Heart right ventricle (tissue), 16 donors: ENCODE data around the gene ARHGDIG. TPM values are rescaled to one million over a fixed set of nuclear protein-coding genes. Genes with fewer than 3 reads are reported as not detected.
A peak's percentile ranks its signal among the peaks of the same experiment; 100 is the strongest.

Experiments used
- ATAC-seq, 8 donors: fragments of 200-7000 bp; cut with Tn5 transposase; one replicate each; pipeline ENCODE4 v1.9.1; 2020; ENCODE audit warnings: mild to moderate bottlenecking in 8 of 8, moderate library complexity in 8 of 8, moderate number of reproducible peaks in 1 of 8
- DNase-seq, 2 donors: peaks; one replicate each; pipeline ENCODE4 v3.0.0-alpha.2; 2020
- H3K27ac ChIP-seq, 10 donors: fragments of 200-600 bp; sonication (generic) in 2 of 10; one replicate each; pipeline versions ENCODE4 v1.5.0 to v1.8.0; 2020 to 2022; ENCODE audit warnings: mild to moderate bottlenecking in 3 of 10
- H3K27me3 ChIP-seq, 7 donors: fragments of 200-600 bp; one replicate each; pipeline ENCODE4 v1.8.0; 2021 to 2022; ENCODE audit warnings: mild to moderate bottlenecking in 2 of 7
- H3K36me3 ChIP-seq, 9 donors: fragments of 200-600 bp; sonication (generic) in 1 of 9; one replicate each; pipeline versions ENCODE4 v1.5.0 to v1.8.0; 2020 to 2022; ENCODE audit warnings: mild to moderate bottlenecking in 2 of 9
- H3K4me1 ChIP-seq, 9 donors: fragments of 200-600 bp; sonication (generic) in 1 of 9; one replicate each; pipeline versions ENCODE4 v1.5.0 to v1.8.0; 2020 to 2022; ENCODE audit warnings: mild to moderate bottlenecking in 4 of 9
- H3K4me3 ChIP-seq, 10 donors: fragments of 200-600 bp; sonication (generic) in 2 of 10; one replicate each; pipeline versions ENCODE4 v1.5.0 to v1.8.0; 2020 to 2022; ENCODE audit warnings: mild to moderate bottlenecking in 7 of 10, moderate library complexity in 2 of 10
- H3K9me3 ChIP-seq, 11 donors: fragments of 200-600 bp in 10 of 11; sonication (generic) in 2 of 11; one replicate each; pipeline versions ENCODE4 v1.5.0 to v1.8.0; 2013 to 2022; ENCODE audit warnings: mild to moderate bottlenecking in 2 of 11, control low read depth in 1 of 11, moderate library complexity in 1 of 11
- WGBS, 2 donors: extraction: QIAGEN DNeasy Blood & Tissue Kit; methylation state at CpG; one replicate each; pipeline ENCODE4 v1.1.7; 2013; ENCODE audit warnings: inconsistent platforms in 1 of 2; 5-methylcytosine and 5-hydroxymethylcytosine counted together
- intact Hi-C, 10 donors: fragments of 100-400 bp; cut with DNase I; formaldehyde crosslinking; loops; one replicate each; pipeline versions ENCODE4 v1.11.1 to v1.14.2; 2022
- polyA plus RNA-seq, 2 donors: library from polyadenylated mRNA; stranded (reverse); fragments of 200-250 nt; gene quantifications; one replicate each; pipeline ENCODE4 v1.2.3, GENCODE V29; 2013
- total RNA-seq, 10 donors: library from RNA; stranded (reverse); fragmentation: NEBNext Ultra II Directional in 3 of 10; extraction: Animal tissue kit (Norgen Biotek cat#: 25700) in 3 of 10; gene quantifications; one replicate each; pipeline versions ENCODE4 v1.2.1 to v1.2.4, GENCODE V29; 2021 to 2023
- TF ChIP-seq, protein P1 (sequence below), 9 donors: fragments of 200-600 bp; sonication (generic) in 2 of 9; IDR thresholded peaks; one replicate each; pipeline versions ENCODE4 v1.5.0 to v1.8.0; 2021 to 2022; ENCODE audit warnings: antibody characterized with exemption in 9 of 9, mild to moderate bottlenecking in 5 of 9, moderate library complexity in 1 of 9
- donor health status: Arrhythmogenic right ventricular cardiomyopathy.
- donor health status: ischemic (EF 13 %, LVEDD 7.1; RV severe dilation, severe dysfunction).
- donor health status: healthy with polysubstance abuse.
- donor health status: DM: no; HTN: yes; CAD: no.
- donor health status: DM: no; HTN: no; CAD: no.
- donor health status: ischemic (EF 25% LVEDD 6.9; RV normal size, moderate dysfunction).
- donor health status: ischemic (EF 25% LVEDD 5.7; RV mildly dilated, moderate dysfunction).
- donor health status: healthy.
- donor health status: DM: yes; HTN: yes; CAD: no.
- donor health status: Ischemic cardiomyopathy.
- donor health status: ischemic (EF 35%, LVEDD 5.7; RV mildly dilated, moderate dysfunction).
- donor health status: nonischemic (EF 11% LVEDD 7.7; RV severe dilation, severe dysfunction).
- donor health status: DM: yes; HTN: yes; CAD: no.
- donor health status: PGD.
- donor health status: ischemic (EF 29% LVEDD 5.4; RV normal size, mild dysfunction).
- donor health status: nonischemic (EF 23%, LVEDD 6.1; RV moderate dilation, normal function).

The ARHGDIG gene
- total and polyA plus RNA-seq, 12 donors = 0.17 to 16.9 (median 9.1) TPM

DNA sequence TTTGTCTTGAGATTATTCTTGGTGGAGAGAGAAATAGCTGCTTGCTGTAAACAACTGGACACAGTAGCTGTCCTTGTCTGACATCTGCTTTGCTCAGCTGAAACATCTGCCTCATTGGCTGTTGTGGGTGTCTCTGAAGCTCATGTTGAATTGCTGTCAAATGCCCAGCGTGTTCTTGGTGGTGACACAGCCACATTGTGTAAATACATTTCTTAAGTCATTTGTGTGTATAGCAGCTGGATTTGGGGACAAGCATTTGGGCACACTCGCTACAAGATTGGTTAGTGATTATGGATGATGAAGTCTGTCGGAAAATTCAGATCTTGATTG lies 40.5 kb upstream of the ARHGDIG start:
- Histone ChIP-seq H3K4me3 (no peak overlapping the region), H3K4me1 (peaks cover 3 to 65% (median 42%) of the 10 kb centered on the region in 9 donors), H3K36me3 (peaks cover 0 to 11% (median 0%) of the 10 kb centered on the region in 9 donors), H3K27ac (peak overlapping the region in 8 of 10 donors; percentile 17 to 78 (median 48)), H3K27me3 (no peaks in the 10 kb centered on the region), H3K9me3 (no peaks in the 10 kb centered on the region)
- 67 to 74% methylated on average over 3 of the region's 3 CpGs for WGBS, 2 donors
- ATAC-seq = peak in 1 of 8 donors; percentile 27
- intact Hi-C loops = loop anchor here in 3 of 10 donors (5.0 to 10.0 kb wide), 2 partner anchors 112 to 115 kb away; partner anchors contain the start of gene AXIN1 (in 3 of the 3)
- DNase-seq = no peak
- TF ChIP-seq, protein P1, sequence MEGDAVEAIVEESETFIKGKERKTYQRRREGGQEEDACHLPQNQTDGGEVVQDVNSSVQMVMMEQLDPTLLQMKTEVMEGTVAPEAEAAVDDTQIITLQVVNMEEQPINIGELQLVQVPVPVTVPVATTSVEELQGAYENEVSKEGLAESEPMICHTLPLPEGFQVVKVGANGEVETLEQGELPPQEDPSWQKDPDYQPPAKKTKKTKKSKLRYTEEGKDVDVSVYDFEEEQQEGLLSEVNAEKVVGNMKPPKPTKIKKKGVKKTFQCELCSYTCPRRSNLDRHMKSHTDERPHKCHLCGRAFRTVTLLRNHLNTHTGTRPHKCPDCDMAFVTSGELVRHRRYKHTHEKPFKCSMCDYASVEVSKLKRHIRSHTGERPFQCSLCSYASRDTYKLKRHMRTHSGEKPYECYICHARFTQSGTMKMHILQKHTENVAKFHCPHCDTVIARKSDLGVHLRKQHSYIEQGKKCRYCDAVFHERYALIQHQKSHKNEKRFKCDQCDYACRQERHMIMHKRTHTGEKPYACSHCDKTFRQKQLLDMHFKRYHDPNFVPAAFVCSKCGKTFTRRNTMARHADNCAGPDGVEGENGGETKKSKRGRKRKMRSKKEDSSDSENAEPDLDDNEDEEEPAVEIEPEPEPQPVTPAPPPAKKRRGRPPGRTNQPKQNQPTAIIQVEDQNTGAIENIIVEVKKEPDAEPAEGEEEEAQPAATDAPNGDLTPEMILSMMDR (IDR thresholded peaks at IDR 0.05) = no peak

- Histone ChIP-seq H3K36me3 (peaks cover 0 to 11% (median 0%) of the 10 kb centered on the region in 9 donors), H3K4me1 (peaks cover 3 to 60% (median 38%) of the 10 kb centered on the region in 9 donors)
- intact Hi-C loops = loop anchor here in 1 of 10 donors (5.0 kb wide), 1 partner anchor 112 kb away; the partner anchor contains the start of gene AXIN1
Measured at GRCh38 chr16:240559-240958, 39.8 kb upstream of the ARHGDIG start.

GRCh38 chr16:242281-242680 lies 38.1 kb upstream of the ARHGDIG start:
- WGBS, 2 donors = 84 to 91% methylated on average over 10 of the region's 10 CpGs
- ATAC-seq (no peak), DNase-seq (no peak)
- TF ChIP-seq, protein P1 (IDR thresholded peaks at IDR 0.05) = no peak
- intact Hi-C loops = loop anchor here in 1 of 10 donors (5.0 kb wide), 1 partner anchor 110 kb away; the partner anchor contains the start of gene AXIN1
- Histone ChIP-seq H3K36me3 (peaks cover 0 to 11% (median 0%) of the 10 kb centered on the region in 9 donors), H3K27ac (peak overlapping the region in 9 of 10 donors; percentile 12 to 78 (median 47)), H3K4me1 (peaks cover 3 to 52% (median 32%) of the 10 kb centered on the region in 9 donors), H3K27me3 (no peaks in the 10 kb centered on the region), H3K4me3 (no peak overlapping the region), H3K9me3 (no peaks in the 10 kb centered on the region)

More at GRCh38 chr16:240559-240958, 39.8 kb upstream of the ARHGDIG start:
- no peaks in the 10 kb centered on the region for H3K9me3 ChIP-seq
- DNase-seq (no peak), ATAC-seq (no peak)
- TF ChIP-seq, protein P1 (IDR thresholded peaks at IDR 0.05) = no peak
- no peak overlapping the region for H3K4me3 ChIP-seq
- peak overlapping the region in 7 of 10 donors; percentile 6 to 78 (median 56) for H3K27ac ChIP-seq
- H3K27me3 ChIP-seq = no peaks in the 10 kb centered on the region
- WGBS, 2 donors = 92 to 95% methylated on average over 8 of the region's 8 CpGs

- 67 to 79% methylated on average over 4 of the region's 4 CpGs for WGBS, 2 donors
- H3K36me3 ChIP-seq = peaks cover 0 to 11% (median 0%) of the 10 kb centered on the region in 9 donors
- H3K27me3 ChIP-seq = no peaks in the 10 kb centered on the region
- peak in 1 of 8 donors; percentile 54 for ATAC-seq
- peak overlapping the region in 6 of 10 donors; percentile 20 to 65 (median 45) for H3K27ac ChIP-seq
- no peaks in the 10 kb centered on the region for H3K9me3 ChIP-seq
- no peak overlapping the region for H3K4me3 ChIP-seq
- TF ChIP-seq, protein P1 (IDR thresholded peaks at IDR 0.05) = no peak
- no peak for DNase-seq
- H3K4me1 ChIP-seq = peaks cover 3 to 52% (median 32%) of the 10 kb centered on the region in 9 donors
- intact Hi-C loops = loop anchor here in 1 of 10 donors (5.0 kb wide), 1 partner anchor 109 kb away; the partner anchor contains the start of gene AXIN1
Measured at GRCh38 chr16:243348-243747, 37.0 kb upstream of the ARHGDIG start.
